NK-92 treated with Interleukin-12 subunit alpha and Interleukin-12 subunit beta, amount 100 ng/mL, for 24 hours (cell line): ENCODE measurements around the gene CRADD.
"Not testable (repeated sequence)": the region's sequence is repeated elsewhere in the genome, so short reads cannot be mapped to it uniquely, and the experiment has no call there.

ENCODE experiments used
- DNase-seq: peaks from one replicate; lab custom pipeline; 2025; lab: John Stamatoyannopoulos, UW

Gene CRADD

GRCh38 chr12:93902192-93902591 is 225.0 kb downstream of the CRADD start:
- no peak for DNase-seq

- DNase-seq: no peak
These were observed 225.8 kb downstream of the CRADD start for GRCh38 chr12:93902736-93903562.

- no peak for DNase-seq
These were observed 226.9 kb downstream of the CRADD start for GRCh38 chr12:93904124-93904523.

GRCh38 chr12:93908264-93908663 is 231.1 kb downstream of the CRADD start:
- DNase-seq: no peak

- DNase-seq: no peak
These were observed 231.8 kb downstream of the CRADD start for GRCh38 chr12:93908846-93909567.

- DNase-seq: no peak
These were observed 234.2 kb downstream of the CRADD start for GRCh38 chr12:93911396-93911795.

- DNase-seq: no peak
These were observed 235.0 kb downstream of the CRADD start for GRCh38 chr12:93912086-93912733.

GRCh38 chr12:93913845-93914244 is 236.7 kb downstream of the CRADD start:
- DNase-seq: no peak

- DNase-seq: no peak
These were observed 237.1 kb downstream of the CRADD start for GRCh38 chr12:93914281-93914680.

GRCh38 chr12:93915411-93915810 is 238.2 kb downstream of the CRADD start:
- DNase-seq: no peak

GRCh38 chr12:93916402-93916801 is 239.2 kb downstream of the CRADD start:
- no peak for DNase-seq

- DNase-seq: no peak
These were observed 241.1 kb downstream of the CRADD start for GRCh38 chr12:93918262-93918661.

- DNase-seq: no peak
These were observed 241.7 kb downstream of the CRADD start for GRCh38 chr12:93918900-93919299.

GRCh38 chr12:93921521-93921920 is 244.3 kb downstream of the CRADD start:
- no peak for DNase-seq

- DNase-seq: no peak
These were observed 245.4 kb downstream of the CRADD start for GRCh38 chr12:93922583-93923006.

GRCh38 chr12:93924367-93924766 is 247.2 kb downstream of the CRADD start:
- DNase-seq: no peak

GRCh38 chr12:93925585-93926205 is 248.5 kb downstream of the CRADD start:
- no peak for DNase-seq

- DNase-seq: no peak
These were observed 249.1 kb downstream of the CRADD start for GRCh38 chr12:93926237-93926636.

- DNase-seq: not testable (repeated sequence)
These were observed 251.9 kb downstream of the CRADD start for GRCh38 chr12:93929081-93929480.

- DNase-seq: no peak
These were observed 260.6 kb downstream of the CRADD start for GRCh38 chr12:93937812-93938211.

GRCh38 chr12:93938317-93938716 is 261.1 kb downstream of the CRADD start:
- no peak for DNase-seq

- DNase-seq: no peak
These were observed 261.8 kb downstream of the CRADD start for GRCh38 chr12:93938931-93939330.
